Neural crest cell (in vitro differentiated cells): ENCODE data around the gene TSPAN1. TPM values are rescaled to one million over a fixed set of nuclear protein-coding genes. Genes with fewer than 3 reads are reported as not detected.

ENCODE experiments used
- DNase-seq: peaks from one replicate; pipeline ENCODE4 v3.0.0; 2021; ENCODE audit warnings: low read depth, mixed read lengths, low spot score
- H3K27ac Mint-ChIP-seq: one replicate; pipeline ENCODE4 v1.8.0; 2021; ENCODE audit warnings: mild to moderate bottlenecking, mixed read lengths; ENCODE audit not compliant: unreplicated experiment
- H3K27me3 Mint-ChIP-seq: 2 replicates; pipeline ENCODE4 v1.8.0; 2021; ENCODE audit warnings: low read depth, mild to moderate bottlenecking, mixed read lengths
- H3K36me3 Mint-ChIP-seq: 2 replicates; pipeline ENCODE4 v1.8.0; 2021; ENCODE audit warnings: low read depth, mild to moderate bottlenecking, mixed read lengths
- H3K4me1 Mint-ChIP-seq: 2 replicates; pipeline ENCODE4 v1.8.0; 2021; ENCODE audit warnings: mixed read lengths
- H3K4me3 Mint-ChIP-seq: one replicate; pipeline ENCODE4 v1.8.0; 2021; ENCODE audit warnings: mild to moderate bottlenecking, mixed read lengths
- H3K9me3 Mint-ChIP-seq: 2 replicates; pipeline ENCODE4 v1.8.0; 2021; ENCODE audit warnings: mixed read lengths
- CTCF ChIP-seq: fragments of 200-600 bp; sonication (generic); conservative IDR thresholded peaks from 2 replicates; pipeline ENCODE4 v1.5.0; 2021; ENCODE audit warnings: antibody characterized with exemption, mild to moderate bottlenecking
- long read RNA-seq: library from polyadenylated mRNA; unstranded; transcript quantifications from one replicate; pipeline ENCODE4 v2.0.0, GENCODE V29; 2020
- total RNA-seq: library from RNA; stranded (reverse); gene quantifications from 2 replicates; pipeline ENCODE4 v1.2.1, GENCODE V29; 2021

TSPAN1 gene
- total RNA-seq = not detected in 2 replicates
- long read RNA-seq = 0 reads

DNA sequence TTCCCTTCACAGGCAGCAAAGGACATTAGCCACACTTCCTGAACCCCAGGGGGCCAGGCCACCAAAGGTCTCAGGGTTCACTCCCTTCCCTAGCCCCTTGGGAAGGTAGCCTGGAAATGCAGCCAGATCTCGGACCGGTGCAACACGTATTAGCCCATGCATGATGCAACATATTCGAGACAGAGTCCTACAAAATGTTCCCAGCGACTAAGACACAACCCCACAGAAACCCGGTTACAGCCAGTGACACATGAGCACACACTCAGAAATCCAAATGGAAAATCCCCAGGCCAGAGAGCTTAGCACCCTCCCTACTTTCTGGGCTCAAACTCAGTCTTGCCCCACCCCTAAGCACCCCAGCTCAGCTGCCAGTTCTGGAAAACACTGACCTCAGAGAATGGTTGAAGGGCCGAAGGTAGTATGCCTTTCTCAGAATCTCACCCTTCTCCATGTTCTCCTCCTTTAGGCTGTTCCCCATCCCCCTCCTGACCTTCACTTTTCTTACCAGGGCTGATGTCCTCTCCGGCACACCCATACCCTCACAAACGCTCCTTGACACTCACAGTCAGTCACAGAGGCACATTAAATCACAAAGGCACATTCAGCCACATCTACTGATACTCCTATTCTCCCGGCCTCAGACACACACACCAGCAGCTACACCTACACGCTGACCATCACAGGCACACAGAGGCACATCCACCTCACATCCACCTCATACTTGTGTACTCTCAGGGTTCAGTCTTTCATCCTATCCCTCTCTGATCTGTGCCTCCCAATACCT, at the start of gene TSPAN1:
TSPAN1 (plus strand) TSS at position 640 of the 784 bp plus-strand sequence. CDS start 6,021 bp downstream, outside the sequence.
- H3K36me3 Mint-ChIP-seq = no peaks in the 10 kb centered on the region

GRCh38 chr1:46128344-46128743, 46.5 kb upstream of the TSPAN1 start:
- Mint-ChIP-seq H3K9me3 (peaks cover 3% of the 10 kb centered on the region), H3K4me3 (peak overlapping the region; percentile 94), H3K27me3 (no peaks in the 10 kb centered on the region), H3K36me3 (peaks cover 4% of the 10 kb centered on the region), H3K4me1 (peaks cover 44% of the 10 kb centered on the region), H3K27ac (no peak overlapping the region)
- DNase-seq = no peak
- TF ChIP-seq CTCF = no peak

More for the DNA sequence above, at the start of gene TSPAN1:
- H3K9me3 Mint-ChIP-seq = no peaks in the 10 kb centered on the region
- peaks cover 3% of the 10 kb centered on the region for H3K4me1 Mint-ChIP-seq
- TF ChIP-seq CTCF = no peak
- no peak within 1 kb of the TSS for H3K4me3 Mint-ChIP-seq
- H3K27me3 Mint-ChIP-seq = no peaks in the 10 kb centered on the region
- no peak within 1 kb of the TSS for H3K27ac Mint-ChIP-seq
- DNase-seq = no peak

- Mint-ChIP-seq H3K4me3 (peak overlapping the region; percentile 94), H3K4me1 (peaks cover 52% of the 10 kb centered on the region), H3K9me3 (peaks cover 3% of the 10 kb centered on the region), H3K36me3 (peaks cover 4% of the 10 kb centered on the region), H3K27ac (peak overlapping the region; percentile 89), H3K27me3 (no peaks in the 10 kb centered on the region)
- DNase-seq = no peak
- TF ChIP-seq CTCF = no peak
Observed at GRCh38 chr1:46130121-46130520, 44.8 kb upstream of the TSPAN1 start.

DNA sequence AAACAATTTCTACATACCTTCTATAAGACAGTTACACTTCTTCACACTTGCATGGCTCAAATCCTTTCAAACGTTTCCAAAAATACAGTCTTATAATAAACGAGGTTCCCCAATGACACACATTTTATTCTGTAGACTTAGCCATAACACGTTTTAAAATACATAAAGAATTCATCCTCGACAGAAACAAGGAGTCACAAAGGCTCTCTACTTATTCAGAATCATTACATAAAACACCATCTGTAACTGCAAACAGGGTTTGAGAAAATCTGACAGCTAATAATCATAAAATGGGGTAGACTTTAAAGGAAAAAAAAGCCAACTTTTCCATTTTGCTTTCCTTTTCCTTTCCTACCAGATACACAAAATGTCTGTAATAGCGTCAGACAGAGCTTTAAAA, 44.3 kb upstream of the TSPAN1 start:
- H3K27ac Mint-ChIP-seq = peak overlapping the region; percentile 89
- no peak for TF ChIP-seq CTCF
- H3K9me3 Mint-ChIP-seq = no peaks in the 10 kb centered on the region
- H3K4me1 Mint-ChIP-seq = peaks cover 48% of the 10 kb centered on the region
- peaks cover 4% of the 10 kb centered on the region for H3K36me3 Mint-ChIP-seq
- no peak for DNase-seq
- peak overlapping the region; percentile 94 for H3K4me3 Mint-ChIP-seq
- no peaks in the 10 kb centered on the region for H3K27me3 Mint-ChIP-seq

DNA sequence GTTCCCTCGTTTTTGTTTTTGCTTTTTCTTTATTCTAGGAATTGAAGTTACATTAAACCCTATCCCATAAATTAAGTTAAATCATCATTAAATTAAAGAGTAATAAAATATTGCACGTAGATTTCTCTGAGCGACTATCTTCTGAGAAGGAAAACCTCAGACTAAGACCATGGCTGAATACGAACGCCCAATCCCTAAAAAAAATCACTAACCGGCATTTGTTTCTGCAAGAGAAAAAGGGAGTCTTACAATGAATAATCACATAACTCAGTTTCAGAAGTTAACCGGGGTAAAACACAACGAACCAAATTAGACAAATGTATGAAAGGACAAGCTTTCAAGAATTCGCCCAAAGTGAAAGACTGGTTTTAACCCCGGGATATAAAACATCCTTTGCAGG, 43.8 kb upstream of the TSPAN1 start:
- H3K27me3 Mint-ChIP-seq = no peaks in the 10 kb centered on the region
- TF ChIP-seq CTCF = no peak
- H3K4me3 Mint-ChIP-seq = peak overlapping the region; percentile 94
- peak overlapping the region; percentile 96 for H3K27ac Mint-ChIP-seq
- H3K36me3 Mint-ChIP-seq = peaks cover 4% of the 10 kb centered on the region
- H3K4me1 Mint-ChIP-seq = peaks cover 49% of the 10 kb centered on the region
- no peaks in the 10 kb centered on the region for H3K9me3 Mint-ChIP-seq
- no peak for DNase-seq
